CD4-positive, CD25-positive, alpha-beta regulatory T cell (primary cell): ENCODE data around the gene THEMIS. TPM values are rescaled to one million over a fixed set of nuclear protein-coding genes. Genes with fewer than 3 reads are reported as not detected.
A peak's percentile ranks its signal among the peaks of the same experiment; 100 is the strongest.

Experiments
- ATAC-seq, 2 donors: fragments of 150-1000 bp; cut with Tn5 transposase; one replicate each; pipeline ENCODE4 v1.10.0; 2021; ENCODE audit warnings: low read depth in 2 of 2, moderate number of reproducible peaks in 2 of 2, moderate library complexity in 1 of 2
- DNase-seq, 3 donors: peaks; one replicate each; pipeline versions ENCODE4 v3.0.0 to v3.0.0-alpha.2; 2012 to 2022; ENCODE audit warnings: mixed read lengths in 1 of 3
- H3K27ac ChIP-seq: one replicate; pipeline ENCODE4 v1.7.0; 2013; ENCODE audit warnings: mild to moderate bottlenecking, low read length; ENCODE audit not compliant: insufficient read depth, poor library complexity, severe bottlenecking
- H3K27me3 ChIP-seq: one replicate; pipeline ENCODE4 v1.7.0; 2013; ENCODE audit warnings: low read length; ENCODE audit not compliant: control insufficient read depth, insufficient read depth
- H3K36me3 ChIP-seq: one replicate; pipeline ENCODE4 v1.7.0; 2013; ENCODE audit warnings: mild to moderate bottlenecking, low read length, moderate library complexity; ENCODE audit not compliant: control insufficient read depth, insufficient read depth
- H3K4me1 ChIP-seq: 2 replicates; pipeline ENCODE4 v1.7.0; 2013; ENCODE audit warnings: mild to moderate bottlenecking, low read length; ENCODE audit not compliant: insufficient read depth, control insufficient read depth, poor library complexity, severe bottlenecking
- H3K4me3 ChIP-seq: one replicate; pipeline ENCODE4 v1.7.0; 2013; ENCODE audit warnings: low read depth, mild to moderate bottlenecking, low read length, moderate library complexity
- H3K9me3 ChIP-seq, 2 experiments: 1 replicate in 1 of 2; 2 replicates in 1 of 2; pipeline ENCODE4 v1.7.0; 2013; ENCODE audit warnings: low read length in 2 of 2, mild to moderate bottlenecking in 1 of 2, moderate library complexity in 1 of 2; ENCODE audit not compliant: control insufficient read depth in 2 of 2
- H3K27ac Mint-ChIP-seq, 3 donors: one replicate each; pipeline ENCODE4 v1.8.0; 2020 to 2022; ENCODE audit warnings: mild to moderate bottlenecking in 3 of 3, mixed read lengths in 3 of 3, moderate library complexity in 2 of 3
- H3K27me3 Mint-ChIP-seq: one replicate; pipeline ENCODE4 v1.8.0; 2022; ENCODE audit warnings: mild to moderate bottlenecking, mixed read lengths
- H3K36me3 Mint-ChIP-seq: one replicate; pipeline ENCODE4 v1.8.0; 2020; ENCODE audit warnings: mixed read lengths
- H3K4me1 Mint-ChIP-seq, 4 donors: one replicate each; pipeline ENCODE4 v1.8.0; 2020 to 2022; ENCODE audit warnings: mixed read lengths in 4 of 4, mild to moderate bottlenecking in 1 of 4
- H3K4me3 Mint-ChIP-seq, 4 donors: one replicate each; pipeline ENCODE4 v1.8.0; 2020 to 2022; ENCODE audit warnings: mild to moderate bottlenecking in 4 of 4, mixed read lengths in 4 of 4, moderate library complexity in 3 of 4
- H3K9me3 Mint-ChIP-seq, 7 donors: one replicate each; pipeline ENCODE4 v1.8.0; 2020 to 2022; ENCODE audit warnings: mixed read lengths in 7 of 7, mild to moderate bottlenecking in 3 of 7, moderate library complexity in 2 of 7
- polyA plus RNA-seq, 4 donors: library from polyadenylated mRNA; unstranded; fragments of 300-500 nt; fragmentation: Illumina TruSeq; gene quantifications; one replicate each; pipeline ENCODE4 v1.2.3, GENCODE V29; 2021
- total RNA-seq: library from RNA; stranded (reverse); gene quantifications from one replicate; pipeline ENCODE4 v1.2.3, GENCODE V29; 2022

The THEMIS gene, protein sequence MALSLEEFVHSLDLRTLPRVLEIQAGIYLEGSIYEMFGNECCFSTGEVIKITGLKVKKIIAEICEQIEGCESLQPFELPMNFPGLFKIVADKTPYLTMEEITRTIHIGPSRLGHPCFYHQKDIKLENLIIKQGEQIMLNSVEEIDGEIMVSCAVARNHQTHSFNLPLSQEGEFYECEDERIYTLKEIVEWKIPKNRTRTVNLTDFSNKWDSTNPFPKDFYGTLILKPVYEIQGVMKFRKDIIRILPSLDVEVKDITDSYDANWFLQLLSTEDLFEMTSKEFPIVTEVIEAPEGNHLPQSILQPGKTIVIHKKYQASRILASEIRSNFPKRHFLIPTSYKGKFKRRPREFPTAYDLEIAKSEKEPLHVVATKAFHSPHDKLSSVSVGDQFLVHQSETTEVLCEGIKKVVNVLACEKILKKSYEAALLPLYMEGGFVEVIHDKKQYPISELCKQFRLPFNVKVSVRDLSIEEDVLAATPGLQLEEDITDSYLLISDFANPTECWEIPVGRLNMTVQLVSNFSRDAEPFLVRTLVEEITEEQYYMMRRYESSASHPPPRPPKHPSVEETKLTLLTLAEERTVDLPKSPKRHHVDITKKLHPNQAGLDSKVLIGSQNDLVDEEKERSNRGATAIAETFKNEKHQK
- total RNA-seq (22.8 TPM), polyA plus RNA-seq (10 to 100 TPM in 2 of 4 donors, 1 to 10 TPM in 2; 6.5 to 14.4 (median 10.5) TPM)

DNA sequence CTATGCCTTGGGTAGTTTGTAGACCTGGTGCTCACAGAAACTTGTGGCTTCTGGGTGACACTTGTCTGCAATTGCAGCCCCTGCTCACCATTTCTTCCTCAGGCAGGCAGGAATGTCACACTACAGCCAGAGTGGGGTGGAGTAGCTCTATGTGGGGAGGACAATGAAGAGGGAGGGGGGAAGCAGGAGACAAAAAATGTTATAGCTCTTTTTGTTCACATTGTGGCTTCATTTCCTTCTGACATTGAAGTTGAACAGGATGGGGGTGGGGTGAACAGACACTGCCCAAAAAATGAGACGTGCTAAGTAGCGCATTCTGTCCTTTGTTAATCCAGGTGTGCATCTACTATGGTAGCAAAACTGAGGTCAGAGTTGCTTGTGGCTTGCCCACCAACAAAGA, at the start of gene THEMIS:
Gene THEMIS (minus strand): TSS at position 124 of the 400 bp plus-strand sequence. CDS start 126 bp downstream, outside the sequence.
- Histone ChIP-seq H3K9me3 (no peaks in the 10 kb centered on the region), H3K36me3 (no peaks in the 10 kb centered on the region), H3K27me3 (no peaks in the 10 kb centered on the region), H3K4me1 (peaks cover 11% of the 10 kb centered on the region), H3K27ac (peak within 1 kb of the TSS; percentile 3), H3K4me3 (peak within 1 kb of the TSS; percentile 74)
- Mint-ChIP-seq H3K4me3 (peak within 1 kb of the TSS; percentile 64 to 94 (median 86)), H3K4me1 (peaks cover 9 to 30% (median 19%) of the 10 kb centered on the region in 4 donors), H3K36me3 (no peaks in the 10 kb centered on the region), H3K27me3 (no peaks in the 10 kb centered on the region), H3K9me3 (peaks cover 0 to 16% (median 5%) of the 10 kb centered on the region in 7 donors), H3K27ac (peak within 1 kb of the TSS; percentile 78 to 95 (median 89))
- ATAC-seq (peak; percentile 65 to 66), DNase-seq (peak in 2 of 3 donors; percentile 32 to 62)

DNA sequence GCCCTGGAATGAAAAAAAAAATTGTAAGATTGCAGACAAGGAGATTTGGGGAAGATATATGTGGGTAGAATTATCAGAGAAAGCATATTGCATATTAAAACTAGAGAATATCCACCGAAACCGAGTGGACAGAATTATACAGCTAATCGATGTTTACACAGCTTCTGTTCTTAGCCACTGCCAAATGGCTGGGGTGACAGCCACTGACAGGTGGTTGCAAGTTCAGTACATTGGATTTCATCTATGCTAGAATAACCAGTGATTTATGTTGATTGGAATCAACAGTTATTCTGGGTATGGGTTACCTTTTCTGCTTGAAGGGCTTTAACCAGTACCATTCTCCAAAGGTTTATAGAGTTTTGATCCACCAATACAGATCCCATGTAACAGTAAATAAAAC, 48.4 kb upstream of the THEMIS start:
- Histone ChIP-seq H3K27me3 (no peaks in the 10 kb centered on the region), H3K4me3 (no peak overlapping the region), H3K36me3 (no peaks in the 10 kb centered on the region), H3K4me1 (peaks cover 24% of the 10 kb centered on the region), H3K27ac (no peak overlapping the region), H3K9me3 (no peaks in the 10 kb centered on the region)
- DNase-seq (no peak), ATAC-seq (no peak)
- Mint-ChIP-seq H3K27me3 (no peaks in the 10 kb centered on the region), H3K4me1 (peaks cover 13 to 38% (median 30%) of the 10 kb centered on the region in 4 donors), H3K4me3 (no peak overlapping the region), H3K9me3 (peaks cover 0 to 6% (median 2%) of the 10 kb centered on the region in 7 donors), H3K36me3 (no peaks in the 10 kb centered on the region), H3K27ac (no peak overlapping the region)

DNA sequence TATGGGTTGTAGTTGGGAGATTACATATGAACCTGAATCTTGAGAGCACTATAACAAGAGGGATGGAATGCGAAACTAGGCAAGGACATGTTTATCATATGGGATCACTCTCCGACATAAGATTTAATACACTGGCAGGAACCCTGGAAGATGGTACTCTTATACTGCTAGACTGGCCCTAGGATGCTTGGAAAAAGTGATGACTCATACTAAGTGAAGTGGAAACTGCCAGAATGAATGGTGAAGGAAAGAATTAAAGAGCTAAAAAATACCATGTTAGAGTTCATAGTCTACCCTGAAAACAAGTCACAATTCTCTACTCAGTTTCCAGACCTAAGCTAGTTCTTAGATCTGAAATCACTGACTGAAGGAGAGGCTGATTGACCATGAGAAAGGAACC, 45.5 kb upstream of the THEMIS start:
- Mint-ChIP-seq H3K4me3 (no peak overlapping the region), H3K4me1 (peaks cover 10 to 24% (median 19%) of the 10 kb centered on the region in 4 donors)
- no peak for ATAC-seq

DNA sequence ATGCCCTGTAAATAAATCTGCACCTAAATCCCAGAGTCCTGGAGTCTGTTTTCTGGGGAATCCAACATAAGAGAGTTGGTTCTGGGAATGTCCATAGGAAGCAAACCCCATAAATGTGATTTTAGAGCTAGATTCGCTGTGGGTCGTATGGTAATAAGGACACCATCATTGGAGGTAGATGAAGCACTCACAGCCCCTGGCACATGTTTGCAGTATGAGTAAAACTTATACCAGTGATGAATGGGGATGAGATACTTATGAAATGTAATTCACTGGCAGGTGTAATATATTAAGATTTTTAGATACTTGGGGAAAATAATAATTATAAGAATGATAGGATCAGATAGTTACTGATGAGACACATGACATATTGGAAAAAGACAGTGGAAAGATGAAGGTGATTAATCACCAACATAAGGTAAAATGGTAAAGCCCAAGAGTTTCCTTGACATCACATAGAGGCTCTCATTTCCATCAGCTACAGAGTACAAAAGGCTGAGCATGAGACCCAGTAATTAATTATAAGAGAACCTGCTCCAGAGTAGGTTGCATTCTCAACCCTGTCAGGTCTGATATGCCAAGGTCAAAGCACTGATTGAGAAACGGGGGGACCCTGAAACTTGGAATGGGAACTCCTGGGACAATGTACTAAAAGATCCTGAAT, 44.7 kb upstream of the THEMIS start:
- Mint-ChIP-seq H3K27ac (no peak overlapping the region), H3K36me3 (no peaks in the 10 kb centered on the region), H3K4me1 (peaks cover 4 to 15% (median 10%) of the 10 kb centered on the region in 4 donors), H3K9me3 (peaks cover 0 to 6% (median 2%) of the 10 kb centered on the region in 7 donors), H3K4me3 (no peak overlapping the region), H3K27me3 (no peaks in the 10 kb centered on the region)
- DNase-seq (no peak), ATAC-seq (no peak)
- no peak overlapping the region for H3K27ac ChIP-seq
- H3K4me3 ChIP-seq, result no peak overlapping the region
- no peaks in the 10 kb centered on the region for H3K9me3 ChIP-seq
- peaks cover 2% of the 10 kb centered on the region for H3K4me1 ChIP-seq
- no peaks in the 10 kb centered on the region for H3K27me3 ChIP-seq
- H3K36me3 ChIP-seq, result no peaks in the 10 kb centered on the region

More for the DNA sequence above, 45.5 kb upstream of the THEMIS start:
- Histone ChIP-seq H3K27ac (no peak overlapping the region), H3K27me3 (no peaks in the 10 kb centered on the region), H3K9me3 (no peaks in the 10 kb centered on the region), H3K36me3 (no peaks in the 10 kb centered on the region), H3K4me3 (no peak overlapping the region), H3K4me1 (peaks cover 10% of the 10 kb centered on the region)
- H3K36me3 Mint-ChIP-seq, result no peaks in the 10 kb centered on the region
- no peaks in the 10 kb centered on the region for H3K27me3 Mint-ChIP-seq
- peaks cover 0 to 6% (median 2%) of the 10 kb centered on the region in 7 donors for H3K9me3 Mint-ChIP-seq
- no peak for DNase-seq
- H3K27ac Mint-ChIP-seq, result no peak overlapping the region

DNA sequence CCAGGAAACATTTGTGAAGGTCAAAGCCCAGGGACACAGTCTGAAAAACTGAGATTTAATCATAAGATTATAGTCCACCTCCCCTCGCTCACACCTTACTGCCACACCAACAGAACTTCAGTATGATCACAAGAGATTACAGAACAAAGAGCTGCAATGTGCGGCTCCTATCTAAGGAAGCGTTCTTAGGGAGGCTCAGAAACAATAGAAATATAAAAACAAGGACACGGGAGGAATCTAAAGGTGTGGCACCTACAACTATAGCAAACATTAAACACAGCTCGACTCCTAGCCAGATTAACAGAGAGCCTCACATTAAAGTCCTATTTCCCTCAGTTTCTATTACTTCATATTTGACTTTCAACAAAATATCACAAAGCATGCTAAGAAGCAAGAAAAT, 40.4 kb upstream of the THEMIS start:
- no peak for ATAC-seq
- Histone ChIP-seq H3K4me3 (no peak overlapping the region), H3K4me1 (no peaks in the 10 kb centered on the region), H3K36me3 (no peaks in the 10 kb centered on the region), H3K9me3 (no peaks in the 10 kb centered on the region), H3K27ac (no peak overlapping the region), H3K27me3 (no peaks in the 10 kb centered on the region)
- peaks cover 5 to 22% (median 13%) of the 10 kb centered on the region in 4 donors for H3K4me1 Mint-ChIP-seq
- no peak overlapping the region for H3K4me3 Mint-ChIP-seq
- DNase-seq, result no peak
- H3K27ac Mint-ChIP-seq, result no peak overlapping the region
- H3K27me3 Mint-ChIP-seq, result no peaks in the 10 kb centered on the region
- no peaks in the 10 kb centered on the region for H3K36me3 Mint-ChIP-seq
- H3K9me3 Mint-ChIP-seq, result peaks cover 0 to 3% (median 0%) of the 10 kb centered on the region in 7 donors

DNA sequence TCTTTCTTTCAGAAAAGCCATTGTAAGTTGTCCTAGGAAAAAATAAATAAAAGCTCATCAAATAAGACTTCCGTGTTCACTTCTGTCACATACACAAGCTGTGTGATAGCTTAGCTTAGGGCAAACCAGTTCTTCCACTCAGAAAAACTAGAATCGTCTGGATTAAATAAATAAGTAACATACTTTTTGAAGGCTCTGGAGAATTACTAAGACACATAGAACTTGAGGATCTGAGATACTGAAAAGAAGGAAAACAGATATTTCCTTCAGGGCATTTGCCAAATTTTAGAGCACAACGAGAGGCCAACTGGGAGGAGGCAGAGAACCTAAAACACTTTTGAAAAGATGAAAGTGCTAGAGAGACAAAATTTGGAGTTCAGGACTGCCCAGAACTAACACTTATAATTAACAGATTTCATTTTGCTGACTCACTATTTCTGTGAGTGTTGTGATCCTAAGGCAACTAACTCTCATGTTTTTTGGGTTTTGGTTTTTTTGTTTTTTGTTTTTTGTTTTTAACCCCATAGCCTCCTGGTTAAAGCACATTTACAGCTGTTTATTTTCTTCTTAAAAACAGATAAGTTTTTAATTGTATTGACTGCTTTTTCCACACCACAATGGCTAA, 38.7 kb upstream of the THEMIS start:
- Histone ChIP-seq H3K27me3 (no peaks in the 10 kb centered on the region), H3K4me3 (no peak overlapping the region), H3K9me3 (no peaks in the 10 kb centered on the region), H3K4me1 (peaks cover 8% of the 10 kb centered on the region), H3K27ac (no peak overlapping the region), H3K36me3 (no peaks in the 10 kb centered on the region)
- H3K27ac Mint-ChIP-seq, result peak overlapping the region in 2 of 3 donors; percentile 24 to 32
- H3K27me3 Mint-ChIP-seq, result no peaks in the 10 kb centered on the region
- DNase-seq (no peak), ATAC-seq (no peak)
- H3K4me1 Mint-ChIP-seq, result peaks cover 8 to 30% (median 20%) of the 10 kb centered on the region in 4 donors
- H3K4me3 Mint-ChIP-seq, result no peak overlapping the region
- no peaks in the 10 kb centered on the region for H3K36me3 Mint-ChIP-seq
- H3K9me3 Mint-ChIP-seq, result no peaks in the 10 kb centered on the region

DNA sequence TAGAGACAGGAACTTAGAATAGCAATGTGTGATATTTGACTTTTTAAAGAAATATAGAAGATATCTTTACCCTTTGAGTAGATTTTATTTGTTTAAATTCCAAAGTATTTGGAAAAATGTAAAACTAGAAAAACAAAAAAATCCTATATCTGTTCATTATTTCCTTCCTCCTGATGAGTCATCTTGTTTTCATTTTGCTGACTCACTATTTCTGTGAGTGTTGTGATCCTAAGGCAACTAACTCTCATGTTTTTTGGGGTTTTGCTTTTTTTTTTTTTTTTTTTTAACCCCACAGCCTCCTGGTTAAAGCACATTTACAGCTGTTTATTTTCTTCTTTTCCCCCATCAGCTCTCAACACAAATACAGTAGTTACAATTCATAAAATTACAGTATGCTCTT, 37.8 kb upstream of the THEMIS start:
- Mint-ChIP-seq H3K27ac (peak overlapping the region in 1 of 3 donors; percentile 32), H3K27me3 (no peaks in the 10 kb centered on the region), H3K4me1 (peaks cover 8 to 38% (median 26%) of the 10 kb centered on the region in 4 donors), H3K36me3 (no peaks in the 10 kb centered on the region), H3K4me3 (peak overlapping the region in 1 of 4 donors; percentile 7), H3K9me3 (no peaks in the 10 kb centered on the region)
- no peak overlapping the region for H3K4me3 ChIP-seq
- no peak for ATAC-seq
- H3K9me3 ChIP-seq, result no peaks in the 10 kb centered on the region
- no peak overlapping the region for H3K27ac ChIP-seq
- peaks cover 10% of the 10 kb centered on the region for H3K4me1 ChIP-seq
- H3K27me3 ChIP-seq, result no peaks in the 10 kb centered on the region
- no peaks in the 10 kb centered on the region for H3K36me3 ChIP-seq
- peak in 1 of 3 donors; percentile 36 for DNase-seq
